Natural killer cell (primary cell): ENCODE measurements around the gene NXPH2. TPM values are rescaled to one million over a fixed set of nuclear protein-coding genes. Genes with fewer than 3 reads are reported as not detected.

ENCODE experiments used
- ATAC-seq, 3 donors: fragments of 150-1000 bp in 2 of 3; fragments of 200-7000 bp in 1 of 3; cut with Tn5 transposase; 1 replicate in 1 of 3; 2 replicates in 2 of 3; pipeline ENCODE4 v1.10.0; 2021; ENCODE audit warnings: mild to moderate bottlenecking in 2 of 3, moderate library complexity in 2 of 3
- DNase-seq, 2 donors: peaks; one replicate each; pipeline versions ENCODE4 v3.0.0 to v3.0.0-alpha.2; 2013 to 2021; ENCODE audit warnings: mixed read lengths in 1 of 2
- H3K27ac ChIP-seq: one replicate; pipeline ENCODE4 v1.5.1; 2013; ENCODE audit warnings: mild to moderate bottlenecking, low read length
- H3K27me3 ChIP-seq: one replicate; pipeline ENCODE4 v1.6.1; 2013; ENCODE audit warnings: low read length; ENCODE audit not compliant: control insufficient read depth, insufficient read depth
- H3K36me3 ChIP-seq: one replicate; pipeline ENCODE4 v1.6.1; 2013; ENCODE audit warnings: low read length; ENCODE audit not compliant: control insufficient read depth, insufficient read depth
- H3K4me1 ChIP-seq: one replicate; pipeline ENCODE4 v1.6.1; 2013; ENCODE audit warnings: low read length; ENCODE audit not compliant: control insufficient read depth, insufficient read depth
- H3K4me3 ChIP-seq: one replicate; pipeline ENCODE4 v1.5.1; 2013; ENCODE audit warnings: low read length
- H3K9me3 ChIP-seq: one replicate; pipeline ENCODE4 v1.6.1; 2013; ENCODE audit warnings: low read length; ENCODE audit not compliant: control insufficient read depth, insufficient read depth
- H3K27ac Mint-ChIP-seq, 2 donors: one replicate each; pipeline ENCODE4 v1.8.0; 2022; ENCODE audit warnings: mild to moderate bottlenecking in 2 of 2, mixed read lengths in 2 of 2, moderate library complexity in 1 of 2
- H3K27me3 Mint-ChIP-seq, 2 donors: one replicate each; pipeline ENCODE4 v1.8.0; 2022; ENCODE audit warnings: low read depth in 2 of 2, mixed read lengths in 2 of 2
- H3K36me3 Mint-ChIP-seq: one replicate; pipeline ENCODE4 v1.8.0; 2022; ENCODE audit warnings: mixed read lengths
- H3K4me1 Mint-ChIP-seq, 2 donors: one replicate each; pipeline ENCODE4 v1.8.0; 2022; ENCODE audit warnings: mixed read lengths in 2 of 2
- H3K4me3 Mint-ChIP-seq: one replicate; pipeline ENCODE4 v1.8.0; 2022; ENCODE audit warnings: mild to moderate bottlenecking, moderate library complexity, mixed read lengths
- H3K9me3 Mint-ChIP-seq, 2 donors: one replicate each; pipeline ENCODE4 v1.8.0; 2022; ENCODE audit warnings: mixed read lengths in 2 of 2
- WGBS: methylation state at CpG from one replicate; pipeline ENCODE4 v1.1.7; 2013; ENCODE audit warnings: missing lambda C conversion rate; ENCODE audit not compliant: insufficient coverage; 5-methylcytosine and 5-hydroxymethylcytosine counted together
- intact Hi-C: fragments of 100-400 bp; cut with micrococcal nuclease; formaldehyde crosslinking; loops from one replicate; pipeline ENCODE4 v1.14.2; 2022
- total RNA-seq, 4 donors: library from RNA; stranded (reverse); fragments of 120-200 nt in 1 of 4; gene quantifications; one replicate each; pipeline versions ENCODE4 v1.2.3 to v1.2.4, GENCODE V29; 2013 to 2022
- TF ChIP-seq, protein P1 (sequence below): fragments of 200-600 bp; IDR thresholded peaks from one replicate; pipeline ENCODE4 v1.8.0; 2022; ENCODE audit warnings: antibody characterized with exemption

Gene NXPH2
- total RNA-seq, 3 donors from 2014 or later (not counting 1 experiment from before 2014, with no cell fraction given), result not detected

DNA sequence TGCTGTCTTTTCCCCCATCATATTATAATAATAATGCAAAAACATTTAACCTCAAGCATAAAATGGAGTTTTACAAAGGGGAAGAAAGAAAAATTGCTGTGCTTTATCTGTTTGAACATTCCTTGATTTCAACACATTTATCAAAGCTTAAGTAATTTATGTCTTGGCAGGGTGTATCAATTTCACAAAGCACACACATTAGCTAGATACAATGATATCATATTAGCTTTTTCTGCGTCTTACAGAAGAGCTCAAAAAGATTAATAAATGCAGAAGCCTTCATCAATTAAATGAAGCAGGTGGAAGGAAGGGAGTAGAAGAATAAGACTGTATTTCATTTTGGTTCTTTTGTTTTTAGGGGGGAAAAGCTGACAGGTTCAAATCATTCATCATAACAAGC, 103.0 kb downstream of the NXPH2 start:
- no CpG with 5 or more reads among the region's 1 CpG for WGBS
- H3K9me3 Mint-ChIP-seq, result peaks cover 0 to 4% of the 10 kb centered on the region in 2 donors
- no peak for ATAC-seq
- no peaks in the 10 kb centered on the region for H3K36me3 Mint-ChIP-seq
- intact Hi-C loops, result no loop called here
- H3K27ac Mint-ChIP-seq, result no peak overlapping the region
- peaks cover 2 to 9% of the 10 kb centered on the region in 2 donors for H3K27me3 Mint-ChIP-seq
- Histone ChIP-seq H3K4me1 (no peaks in the 10 kb centered on the region), H3K27me3 (no peaks in the 10 kb centered on the region), H3K9me3 (no peaks in the 10 kb centered on the region), H3K27ac (no peak overlapping the region), H3K4me3 (no peak overlapping the region), H3K36me3 (no peaks in the 10 kb centered on the region)
- DNase-seq, result no peak
- H3K4me1 Mint-ChIP-seq, result no peaks in the 10 kb centered on the region
- H3K4me3 Mint-ChIP-seq, result no peak overlapping the region
- TF ChIP-seq, protein P1, sequence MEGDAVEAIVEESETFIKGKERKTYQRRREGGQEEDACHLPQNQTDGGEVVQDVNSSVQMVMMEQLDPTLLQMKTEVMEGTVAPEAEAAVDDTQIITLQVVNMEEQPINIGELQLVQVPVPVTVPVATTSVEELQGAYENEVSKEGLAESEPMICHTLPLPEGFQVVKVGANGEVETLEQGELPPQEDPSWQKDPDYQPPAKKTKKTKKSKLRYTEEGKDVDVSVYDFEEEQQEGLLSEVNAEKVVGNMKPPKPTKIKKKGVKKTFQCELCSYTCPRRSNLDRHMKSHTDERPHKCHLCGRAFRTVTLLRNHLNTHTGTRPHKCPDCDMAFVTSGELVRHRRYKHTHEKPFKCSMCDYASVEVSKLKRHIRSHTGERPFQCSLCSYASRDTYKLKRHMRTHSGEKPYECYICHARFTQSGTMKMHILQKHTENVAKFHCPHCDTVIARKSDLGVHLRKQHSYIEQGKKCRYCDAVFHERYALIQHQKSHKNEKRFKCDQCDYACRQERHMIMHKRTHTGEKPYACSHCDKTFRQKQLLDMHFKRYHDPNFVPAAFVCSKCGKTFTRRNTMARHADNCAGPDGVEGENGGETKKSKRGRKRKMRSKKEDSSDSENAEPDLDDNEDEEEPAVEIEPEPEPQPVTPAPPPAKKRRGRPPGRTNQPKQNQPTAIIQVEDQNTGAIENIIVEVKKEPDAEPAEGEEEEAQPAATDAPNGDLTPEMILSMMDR, result no peak

DNA sequence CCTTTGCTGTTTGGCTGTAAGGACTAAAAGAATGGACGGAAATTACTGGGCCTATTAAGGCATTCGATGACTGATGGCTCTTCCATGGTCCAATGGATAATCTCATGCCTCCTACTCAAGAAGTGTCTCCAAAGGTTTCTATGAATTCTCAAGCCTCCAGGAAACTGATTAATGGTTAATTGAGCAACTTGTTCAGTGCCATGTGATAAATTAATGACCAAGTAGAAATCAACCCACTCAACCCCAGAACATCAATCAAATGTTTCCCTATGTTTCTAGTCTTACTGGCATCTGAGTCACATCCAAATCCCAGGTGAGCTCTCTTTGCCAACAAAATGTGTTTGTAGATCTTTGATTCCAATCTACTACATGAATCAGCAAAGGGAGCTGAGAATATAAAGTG, 103.6 kb downstream of the NXPH2 start:
- no peaks in the 10 kb centered on the region for H3K4me1 ChIP-seq
- TF ChIP-seq, protein P1, result no peak
- Mint-ChIP-seq H3K27ac (no peak overlapping the region), H3K27me3 (peaks cover 2 to 9% of the 10 kb centered on the region in 2 donors), H3K4me3 (no peak overlapping the region), H3K9me3 (peaks cover 0 to 4% of the 10 kb centered on the region in 2 donors), H3K4me1 (no peaks in the 10 kb centered on the region), H3K36me3 (no peaks in the 10 kb centered on the region)
- no peaks in the 10 kb centered on the region for H3K9me3 ChIP-seq
- DNase-seq (no peak), ATAC-seq (no peak)
- H3K4me3 ChIP-seq, result no peak overlapping the region
- no peaks in the 10 kb centered on the region for H3K36me3 ChIP-seq
- WGBS, result 91% methylated on average over 2 of the region's 2 CpGs
- intact Hi-C loops, result no loop called here
- H3K27me3 ChIP-seq, result no peaks in the 10 kb centered on the region
- H3K27ac ChIP-seq, result no peak overlapping the region

DNA sequence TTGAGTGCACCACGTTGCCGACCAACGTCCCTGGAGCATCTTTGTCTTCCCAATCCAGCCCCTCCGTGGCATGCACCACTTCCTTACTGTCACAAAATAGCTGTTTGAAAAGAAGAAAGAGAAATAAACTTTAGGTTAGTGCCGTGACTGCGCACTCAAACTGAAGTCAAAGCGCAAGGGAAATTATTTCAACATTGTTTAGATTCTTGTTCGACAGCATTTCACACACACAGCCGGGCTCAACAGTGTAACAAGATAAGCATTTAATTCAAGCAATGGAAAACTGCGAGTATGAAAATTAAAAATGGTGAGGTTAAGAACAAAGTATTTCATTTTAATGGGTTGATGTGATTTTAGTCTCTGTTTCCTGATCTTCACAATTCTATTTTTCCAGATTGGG, 108.6 kb downstream of the NXPH2 start:
- ATAC-seq (no peak), DNase-seq (no peak)
- TF ChIP-seq, protein P1, result no peak
- Mint-ChIP-seq H3K9me3 (peaks cover 0 to 4% of the 10 kb centered on the region in 2 donors), H3K27me3 (peaks cover 0 to under 1% of the 10 kb centered on the region in 2 donors), H3K36me3 (no peaks in the 10 kb centered on the region), H3K4me1 (no peaks in the 10 kb centered on the region), H3K4me3 (no peak overlapping the region), H3K27ac (no peak overlapping the region)
- WGBS, result 93% methylated on average over 10 of the region's 10 CpGs
- intact Hi-C loops, result no loop called here
- no peaks in the 10 kb centered on the region for H3K27me3 ChIP-seq
- no peaks in the 10 kb centered on the region for H3K4me1 ChIP-seq
- no peaks in the 10 kb centered on the region for H3K9me3 ChIP-seq
- H3K4me3 ChIP-seq, result no peak overlapping the region
- no peaks in the 10 kb centered on the region for H3K36me3 ChIP-seq
- no peak overlapping the region for H3K27ac ChIP-seq

DNA sequence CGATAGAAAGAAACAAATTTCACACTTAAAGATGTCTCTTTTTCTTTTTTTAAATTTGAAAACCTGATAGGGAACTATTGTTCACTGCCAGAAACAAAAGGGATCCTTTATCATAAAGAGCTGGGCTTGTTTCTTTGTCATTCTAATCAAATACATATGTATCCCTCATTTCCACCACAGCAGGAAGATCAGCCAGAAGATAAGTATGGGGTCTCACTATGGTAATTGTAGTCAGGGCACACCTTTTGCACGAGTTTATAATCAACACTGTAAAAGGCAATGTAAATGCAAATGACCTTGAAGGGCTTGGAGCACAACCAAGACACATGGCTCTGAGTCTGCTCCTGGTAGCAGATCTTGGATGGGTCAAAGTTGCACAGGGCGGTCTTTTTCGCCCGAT, 109.5 kb downstream of the NXPH2 start:
- no peak for DNase-seq
- 94% methylated on average over 4 of the region's 5 CpGs for WGBS
- intact Hi-C loops, result no loop called here

More for the DNA sequence above, 109.5 kb downstream of the NXPH2 start:
- Histone ChIP-seq H3K4me1 (no peaks in the 10 kb centered on the region), H3K9me3 (no peaks in the 10 kb centered on the region), H3K4me3 (no peak overlapping the region), H3K27me3 (no peaks in the 10 kb centered on the region), H3K36me3 (no peaks in the 10 kb centered on the region), H3K27ac (no peak overlapping the region)
- peaks cover 0 to 4% of the 10 kb centered on the region in 2 donors for H3K9me3 Mint-ChIP-seq
- no peak for ATAC-seq
- H3K27me3 Mint-ChIP-seq, result no peaks in the 10 kb centered on the region
- TF ChIP-seq, protein P1, result no peak
- H3K4me1 Mint-ChIP-seq, result no peaks in the 10 kb centered on the region
- H3K27ac Mint-ChIP-seq, result no peak overlapping the region
- H3K36me3 Mint-ChIP-seq, result no peaks in the 10 kb centered on the region
- H3K4me3 Mint-ChIP-seq, result no peak overlapping the region
